ENCODE data around the gene VPS51. TPM values are rescaled to one million over a fixed set of nuclear protein-coding genes. Genes with fewer than 3 reads are reported as not detected.

Gene VPS51
- total RNA-seq, 1 experiment from 2014 or later, result 123 TPM

DNA sequence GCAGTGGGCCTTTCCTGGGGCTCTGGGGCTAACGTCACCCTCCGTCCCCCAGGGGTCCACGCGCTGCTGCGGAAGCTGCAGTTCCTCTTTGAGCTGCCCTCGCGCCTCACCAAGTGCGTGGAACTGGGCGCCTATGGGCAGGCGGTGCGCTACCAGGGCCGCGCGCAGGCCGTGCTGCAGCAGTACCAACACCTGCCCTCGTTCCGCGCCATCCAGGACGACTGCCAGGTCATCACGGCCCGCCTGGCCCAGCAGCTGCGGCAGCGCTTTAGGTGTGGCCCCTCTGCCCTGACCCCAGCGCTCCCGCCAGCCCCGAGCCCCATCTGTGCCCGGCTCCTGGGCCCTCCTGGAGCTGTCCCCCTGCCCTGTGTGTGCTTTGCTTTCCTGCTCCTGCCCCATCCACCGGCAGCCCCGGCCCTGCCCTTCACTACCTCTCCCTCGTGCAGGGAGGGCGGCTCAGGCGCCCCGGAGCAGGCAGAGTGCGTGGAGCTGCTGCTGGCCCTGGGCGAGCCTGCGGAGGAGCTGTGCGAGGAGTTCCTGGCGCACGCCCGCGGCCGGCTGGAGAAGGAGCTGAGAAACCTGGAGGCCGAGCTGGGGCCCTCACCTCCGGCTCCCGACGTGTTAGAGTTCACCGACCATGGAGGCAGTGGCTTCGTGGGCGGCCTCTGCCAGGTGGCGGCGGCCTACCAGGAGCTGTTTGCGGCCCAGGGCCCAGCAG is 11.9 kb downstream of the VPS51 start (continued):
- TF ChIP-seq E2F4 (CRISPR knock-in tag; IDR thresholded peaks at IDR 0.05; ENCODE audit: borderline replicate concordance, low read depth), result no peak

- POLR2A ChIA-PET, result no interaction called here
- peaks cover 3% of the 10 kb centered on the region; the same call in 1 of the 2 replicates for H3K36me3 Mint-ChIP-seq
- DNase-seq (ENCODE audit: low spot score) (no peak), ATAC-seq (no peak)
- H3K27me3 Mint-ChIP-seq (ENCODE audit: low read depth), result no peaks in the 10 kb centered on the region
- H3K27ac Mint-ChIP-seq, result no peak overlapping the region
- H3K4me3 Mint-ChIP-seq, result no peak overlapping the region
- H3K4me1 Mint-ChIP-seq, result peaks cover 13% of the 10 kb centered on the region
- TF ChIP-seq RORB (CRISPR knock-in tag; IDR thresholded peaks at IDR 0.05) (no peak), NR1H2 (CRISPR knock-in tag; IDR thresholded peaks at IDR 0.05) (no peak), JUN (CRISPR knock-in tag; IDR thresholded peaks at IDR 0.05) (no peak), RELA (CRISPR knock-in tag; IDR thresholded peaks at IDR 0.05; ENCODE audit: borderline replicate concordance) (no peak), NFATC4 (CRISPR knock-in tag; IDR thresholded peaks at IDR 0.05) (no peak), SMAD3 (CRISPR knock-in tag; IDR thresholded peaks at IDR 0.05; ENCODE audit: borderline replicate concordance) (no peak)
- TF ChIP-seq, protein P1, sequence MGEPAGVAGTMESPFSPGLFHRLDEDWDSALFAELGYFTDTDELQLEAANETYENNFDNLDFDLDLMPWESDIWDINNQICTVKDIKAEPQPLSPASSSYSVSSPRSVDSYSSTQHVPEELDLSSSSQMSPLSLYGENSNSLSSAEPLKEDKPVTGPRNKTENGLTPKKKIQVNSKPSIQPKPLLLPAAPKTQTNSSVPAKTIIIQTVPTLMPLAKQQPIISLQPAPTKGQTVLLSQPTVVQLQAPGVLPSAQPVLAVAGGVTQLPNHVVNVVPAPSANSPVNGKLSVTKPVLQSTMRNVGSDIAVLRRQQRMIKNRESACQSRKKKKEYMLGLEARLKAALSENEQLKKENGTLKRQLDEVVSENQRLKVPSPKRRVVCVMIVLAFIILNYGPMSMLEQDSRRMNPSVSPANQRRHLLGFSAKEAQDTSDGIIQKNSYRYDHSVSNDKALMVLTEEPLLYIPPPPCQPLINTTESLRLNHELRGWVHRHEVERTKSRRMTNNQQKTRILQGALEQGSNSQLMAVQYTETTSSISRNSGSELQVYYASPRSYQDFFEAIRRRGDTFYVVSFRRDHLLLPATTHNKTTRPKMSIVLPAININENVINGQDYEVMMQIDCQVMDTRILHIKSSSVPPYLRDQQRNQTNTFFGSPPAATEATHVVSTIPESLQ (CRISPR knock-in tag; IDR thresholded peaks at IDR 0.05), result no peak
- CTCF ChIA-PET, result interaction anchor here (1.5 kb wide), 1 partner anchor 8 kb away, joined by 5 read pairs; the partner anchor contains the start of gene ZNHIT2
- no peaks in the 10 kb centered on the region for H3K9me3 Mint-ChIP-seq
Measured at GRCh38 chr11:65108469-65109123, 12.6 kb downstream of the VPS51 start.

GRCh38 chr11:65109231-65110198 is 13.5 kb downstream of the VPS51 start:
- DNase-seq (ENCODE audit: low spot score), result no peak
- CTCF ChIA-PET, result interaction anchor here (0.5 to 4.8 kb wide), 38 partner anchors 11 to 701 kb away, joined by 3 to 104 read pairs (median 6); partner anchors contain the start of genes ARL2, BATF2, CAPN1 and CDCA5
- POLR2A ChIA-PET, result interaction anchor here (0.5 to 2.1 kb wide), 3 partner anchors 13 to 88 kb away, joined by 3 to 9 read pairs (median 6); partner anchors contain the start of genes FAU, MRPL49 and VPS51
- Mint-ChIP-seq H3K27me3 (ENCODE audit: low read depth) (no peaks in the 10 kb centered on the region), H3K4me1 (peaks cover 17% of the 10 kb centered on the region), H3K36me3 (peaks cover 3% of the 10 kb centered on the region; the same call in 1 of the 2 replicates), H3K4me3 (no peak overlapping the region), H3K27ac (no peak overlapping the region), H3K9me3 (no peaks in the 10 kb centered on the region)
- TF ChIP-seq ZNF416 (CRISPR knock-in tag; IDR thresholded peaks at IDR 0.05), result no peak
- TF ChIP-seq NFATC4 (CRISPR knock-in tag; IDR thresholded peaks at IDR 0.05), result no peak
- no peak for TF ChIP-seq RORB (CRISPR knock-in tag; IDR thresholded peaks at IDR 0.05)
- TF ChIP-seq ZNF425 (CRISPR knock-in tag; conservative IDR thresholded peaks at IDR 0.05), result no peak
- ATAC-seq, result no peak
